Fibroblast of peridontal ligament (primary cell): ENCODE results near the gene ZNF25.
"Not testable (repeated sequence)": the region's sequence is repeated elsewhere in the genome, so short reads cannot be mapped to it uniquely, and the experiment has no call there.

ENCODE experiments used
- DNase-seq: peaks from one replicate; pipeline ENCODE4 v3.0.0-alpha.2; 2010; ENCODE audit errors: extremely low read depth

ZNF25 gene

DNA sequence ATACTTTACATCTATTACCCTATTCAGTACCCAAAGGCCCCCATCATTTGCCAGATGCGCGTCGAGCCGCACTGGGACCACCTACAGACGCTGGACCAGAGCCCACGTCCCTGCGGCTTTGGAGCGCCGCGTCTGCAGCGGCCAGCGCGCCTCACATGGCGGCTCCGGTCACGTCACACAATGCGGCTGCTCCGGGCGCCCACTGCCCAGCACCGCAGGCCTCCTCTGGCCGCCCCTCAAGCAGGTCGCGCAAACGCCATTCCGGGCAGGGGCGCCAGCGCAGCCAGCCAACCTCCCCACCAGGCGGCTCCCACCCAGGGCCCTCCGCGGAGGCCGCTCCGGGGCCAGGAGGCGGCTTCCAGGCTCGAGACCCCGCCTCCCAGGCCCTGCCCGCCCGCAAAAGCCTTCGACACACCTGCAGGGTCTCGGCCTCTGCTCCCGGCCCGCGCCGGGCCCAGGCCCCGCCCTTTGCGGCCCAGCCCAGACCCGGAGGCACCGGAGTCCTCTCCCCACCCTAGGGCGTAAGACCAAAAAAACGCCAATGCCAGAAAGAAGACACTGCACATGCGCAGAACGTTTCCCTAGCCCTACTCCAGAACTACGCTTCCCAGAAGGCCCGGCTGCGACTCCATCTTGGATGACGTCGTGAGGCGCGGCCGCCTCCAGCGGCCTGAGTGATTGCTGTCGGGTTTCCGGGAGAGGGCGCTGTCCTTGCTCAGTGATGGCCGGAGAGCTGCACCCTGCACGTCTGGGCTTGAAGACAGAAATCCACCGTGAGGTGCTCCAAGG is at the start of gene ZNF25:
Gene ZNF25 (minus strand): TSS at position 557 of the 789 bp plus-strand sequence. CDS start 4,925 bp downstream, outside the sequence.
- peak; percentile 99 for DNase-seq

DNA sequence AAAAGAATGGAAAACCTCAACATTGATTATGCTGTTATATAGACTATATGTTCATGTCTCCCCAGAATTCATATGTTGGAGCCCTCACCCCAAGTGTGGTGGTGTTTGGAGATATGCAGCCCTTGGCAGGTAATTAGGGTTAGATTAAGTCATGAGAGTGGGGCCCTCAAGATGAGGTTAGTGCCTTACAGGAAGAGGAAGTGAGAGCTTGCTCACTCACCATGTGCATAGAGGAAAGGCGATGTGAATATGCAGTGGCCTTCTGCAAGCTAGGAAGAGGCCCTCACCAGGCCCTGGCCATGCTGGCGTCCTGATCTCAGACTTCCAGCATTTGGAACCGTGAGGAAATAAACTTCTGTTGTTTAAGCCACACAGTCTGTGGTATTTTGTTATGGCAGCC is 48.8 kb upstream of the ZNF25 start:
- no peak for DNase-seq

DNA sequence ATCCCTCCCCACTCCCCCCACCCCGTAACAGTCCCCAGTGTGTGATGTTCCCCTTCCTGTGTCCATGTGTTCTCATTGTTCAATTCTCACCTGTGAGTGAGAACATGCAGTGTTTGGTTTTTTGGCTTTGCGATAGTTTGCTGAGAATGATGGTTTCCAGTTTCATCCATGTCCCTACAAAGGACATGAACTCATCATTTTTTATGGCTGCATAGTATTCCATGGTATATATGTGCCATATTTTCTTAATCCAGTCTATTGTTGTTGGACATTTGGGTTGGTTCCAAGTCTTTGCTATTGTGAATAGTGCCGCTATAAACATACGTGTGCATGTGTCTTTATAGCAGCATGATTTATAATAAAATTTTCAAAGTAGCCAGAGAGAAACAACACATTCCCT is 42.7 kb upstream of the ZNF25 start:
- DNase-seq = not testable (repeated sequence)

DNA sequence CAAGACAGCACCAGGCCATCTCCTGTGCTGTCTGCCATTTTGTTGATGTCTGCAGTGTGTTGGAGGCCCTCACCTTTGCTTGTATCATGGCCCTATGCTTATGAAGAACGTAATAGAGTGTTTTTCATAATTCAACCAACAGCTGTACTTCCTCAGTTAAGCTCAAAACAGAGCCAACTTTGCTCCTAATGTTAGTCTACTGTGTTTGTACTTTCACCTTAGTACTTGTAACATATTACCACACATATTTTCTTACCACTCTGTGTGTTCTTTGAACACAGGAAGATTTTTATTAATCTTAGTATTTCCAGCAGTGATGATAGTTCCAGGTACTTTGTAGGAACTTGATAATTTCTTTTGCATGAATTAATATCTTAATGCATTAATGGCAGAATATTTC is 39.9 kb upstream of the ZNF25 start:
- no peak for DNase-seq

DNA sequence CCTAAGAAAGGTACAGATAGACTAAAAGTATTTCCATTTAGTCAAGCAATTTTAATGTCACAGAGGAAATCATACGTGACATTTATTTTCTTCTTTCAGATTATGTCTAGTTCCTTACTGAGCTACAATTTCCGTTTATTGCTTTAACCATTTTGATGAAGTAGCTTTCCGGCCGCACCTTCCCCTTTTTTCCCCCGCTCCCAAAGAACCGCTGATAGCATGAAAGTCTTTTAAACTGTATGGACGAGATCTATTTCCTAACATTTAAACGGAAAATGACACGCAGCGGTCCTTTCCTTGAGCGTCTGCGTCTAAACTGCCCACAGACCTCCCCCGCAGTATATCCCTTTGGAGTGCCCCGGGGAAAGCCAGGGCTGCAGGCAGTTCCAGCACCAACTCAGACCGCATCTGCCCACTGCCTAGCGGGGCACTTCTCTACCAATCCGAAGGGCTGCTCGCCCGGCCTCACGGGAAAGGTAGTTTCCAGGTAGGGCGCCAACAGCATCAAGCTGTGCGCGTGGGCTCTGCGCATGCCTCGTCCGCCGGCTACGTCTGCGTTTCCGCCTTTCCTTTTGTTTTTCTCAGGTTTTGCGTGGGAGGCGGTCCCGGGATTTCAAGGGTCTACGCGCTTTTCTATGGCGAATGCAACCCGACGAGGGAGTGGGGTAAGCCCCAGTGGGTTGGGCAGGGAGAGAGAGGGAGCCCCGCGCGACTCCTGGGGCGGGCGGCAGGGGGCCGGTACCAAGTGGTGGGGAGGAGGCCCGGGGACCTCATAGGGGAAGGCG is 33.9 kb upstream of the ZNF25 start, which contains the start of gene ZNF33A:
Gene ZNF33A (plus strand): TSS at position 557 of the 785 bp plus-strand sequence. CDS start 1,667 bp downstream, outside the sequence.
- DNase-seq = peak; percentile 89

DNA sequence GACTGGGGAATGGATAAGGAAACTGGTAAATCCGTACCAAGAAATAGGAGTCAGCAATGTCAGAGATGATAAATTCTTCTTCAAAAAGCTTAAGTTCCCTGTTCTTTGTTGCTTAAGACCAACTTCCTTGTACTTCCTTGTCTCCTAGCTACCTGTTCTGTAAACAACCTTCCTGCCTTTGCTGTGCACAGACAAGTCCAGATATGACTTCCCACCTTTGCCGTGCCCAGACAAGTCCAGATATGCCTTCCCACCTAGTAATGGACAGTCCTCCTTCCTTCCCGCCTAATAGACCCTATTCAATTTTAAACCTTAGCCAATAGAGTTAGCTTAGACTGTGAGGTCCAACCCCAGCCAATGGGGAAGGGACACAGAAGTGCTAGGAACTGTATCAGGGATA is 31.5 kb upstream of the ZNF25 start:
- DNase-seq = no peak

DNA sequence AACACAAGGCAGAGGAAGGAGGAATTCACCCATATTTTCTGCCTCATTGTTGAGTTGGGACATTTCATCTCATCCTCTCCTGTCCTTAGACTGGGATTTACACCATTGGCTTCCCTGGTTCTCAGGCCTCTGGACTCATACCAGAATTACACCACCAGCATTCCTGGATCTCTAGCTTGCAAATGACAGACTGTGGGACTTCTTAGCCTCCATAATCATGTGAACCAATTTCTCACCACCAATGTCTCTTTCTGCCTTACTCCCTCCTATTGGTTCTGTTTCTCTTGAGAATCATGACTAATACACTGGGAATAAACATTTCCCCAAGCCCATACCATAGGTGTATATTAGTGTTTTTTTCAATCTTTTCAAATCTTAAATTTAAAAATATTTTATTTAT is 31.1 kb upstream of the ZNF25 start:
- no peak for DNase-seq

DNA sequence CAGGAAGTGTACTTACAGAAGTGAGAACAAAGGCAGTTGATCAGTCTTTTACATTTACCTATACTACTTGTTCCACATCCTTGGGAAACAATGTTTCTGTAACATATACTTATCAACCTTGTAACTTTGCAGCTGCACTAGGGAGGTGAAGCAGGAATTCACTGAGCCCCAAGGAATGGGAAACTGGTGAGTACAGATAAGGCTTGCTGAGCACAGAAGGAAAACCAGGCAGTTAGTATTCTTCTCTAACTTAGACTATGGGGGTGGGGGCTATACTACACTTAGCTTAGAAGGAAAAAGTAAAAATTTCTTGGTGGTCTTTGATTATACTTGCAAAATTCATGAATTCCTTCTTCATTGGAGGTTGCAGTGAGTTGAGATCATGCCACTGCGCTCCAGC is 27.1 kb upstream of the ZNF25 start:
- DNase-seq = no peak

DNA sequence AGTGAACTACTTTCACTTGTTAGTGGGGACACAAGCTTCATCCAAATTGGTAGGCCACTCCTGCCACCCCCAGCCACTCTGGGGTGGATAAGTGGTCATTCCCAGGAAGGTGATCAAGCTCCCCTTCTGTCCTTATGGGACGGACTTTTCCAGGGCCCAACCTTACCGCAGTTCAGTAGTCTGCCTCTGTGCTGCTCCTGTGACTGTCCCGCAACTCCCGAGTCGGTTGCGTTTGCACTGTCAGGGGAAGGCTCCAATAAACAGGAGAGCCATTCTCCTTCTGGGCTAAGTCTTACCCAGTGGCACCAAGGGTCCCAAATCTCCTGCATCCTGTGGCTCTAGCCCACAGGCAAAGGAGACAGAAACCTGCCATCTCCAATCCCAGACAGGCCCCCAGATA is 26.6 kb upstream of the ZNF25 start:
- no peak for DNase-seq

DNA sequence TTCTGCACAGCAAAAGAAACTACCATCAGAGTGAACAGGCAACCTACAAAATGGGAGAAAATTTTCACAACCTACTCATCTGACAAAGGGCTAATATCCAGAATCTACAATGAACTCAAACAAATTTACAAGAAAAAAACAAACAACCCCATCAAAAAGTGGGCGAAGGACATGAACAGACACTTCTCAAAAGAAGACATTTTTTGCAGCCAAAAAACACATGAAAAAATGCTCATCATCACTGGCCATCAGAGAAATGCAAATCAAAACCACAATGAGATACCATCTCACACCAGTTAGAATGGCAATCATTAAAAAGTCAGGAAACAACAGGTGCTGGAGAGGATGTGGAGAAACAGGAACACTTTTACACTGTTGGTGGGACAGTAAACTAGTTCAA is 24.0 kb upstream of the ZNF25 start:
- DNase-seq = not testable (repeated sequence)

DNA sequence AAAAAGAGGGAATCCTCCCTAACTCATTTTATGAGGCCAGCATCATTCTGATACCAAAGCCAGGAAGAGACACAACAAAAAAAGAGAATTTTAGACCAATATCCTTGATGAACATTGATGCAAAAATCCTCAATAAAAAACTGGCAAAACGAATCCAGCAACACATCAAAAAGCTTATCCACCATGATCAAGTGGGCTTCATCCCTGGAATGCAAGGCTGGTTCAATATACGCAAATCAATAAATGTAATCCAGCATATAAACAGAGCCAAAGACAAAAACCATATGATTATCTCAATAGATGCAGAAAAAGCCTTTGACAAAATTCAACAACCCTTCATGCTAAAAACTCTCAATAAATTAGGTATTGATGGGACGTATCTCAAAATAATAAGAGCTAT is 22.5 kb upstream of the ZNF25 start:
- not testable (repeated sequence) for DNase-seq

DNA sequence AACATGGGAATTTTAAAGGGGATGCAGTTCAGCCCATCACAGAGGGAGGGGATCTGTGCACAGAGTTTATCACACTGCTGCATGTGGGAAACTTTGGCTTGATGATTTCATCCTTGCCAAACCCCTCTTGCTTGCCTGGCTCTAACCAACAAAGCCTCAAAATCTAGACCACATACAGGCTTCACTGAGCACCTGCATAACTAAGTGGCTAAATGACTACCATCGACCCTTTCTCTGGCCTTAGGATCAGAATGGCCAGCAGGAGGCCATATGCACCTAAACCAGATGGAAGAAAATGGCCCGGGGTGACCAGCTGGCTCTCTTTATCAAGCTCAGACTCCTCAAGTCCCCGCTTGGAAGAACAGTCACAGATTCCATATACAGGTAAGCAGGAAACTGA is 15.6 kb upstream of the ZNF25 start:
- DNase-seq = no peak

DNA sequence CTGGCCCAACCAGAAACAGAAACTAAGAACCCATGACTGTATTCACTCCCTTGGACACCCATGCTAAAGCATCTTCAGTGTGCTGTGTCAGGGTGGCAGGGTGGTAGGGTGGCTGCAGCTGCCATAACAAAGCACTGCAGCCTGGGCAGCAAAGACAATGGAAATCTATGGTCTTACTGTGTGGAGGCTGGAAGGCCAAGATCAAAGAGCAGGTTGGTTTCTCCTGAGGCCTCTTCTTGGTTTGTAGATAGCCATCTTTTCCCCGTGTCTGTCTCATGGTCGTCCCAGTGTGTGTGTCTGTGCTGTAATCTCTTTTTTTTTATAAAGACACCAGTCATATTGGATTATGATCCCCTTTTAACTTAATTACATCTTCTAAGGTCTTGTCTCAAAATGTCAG is 15.2 kb upstream of the ZNF25 start:
- DNase-seq = no peak

DNA sequence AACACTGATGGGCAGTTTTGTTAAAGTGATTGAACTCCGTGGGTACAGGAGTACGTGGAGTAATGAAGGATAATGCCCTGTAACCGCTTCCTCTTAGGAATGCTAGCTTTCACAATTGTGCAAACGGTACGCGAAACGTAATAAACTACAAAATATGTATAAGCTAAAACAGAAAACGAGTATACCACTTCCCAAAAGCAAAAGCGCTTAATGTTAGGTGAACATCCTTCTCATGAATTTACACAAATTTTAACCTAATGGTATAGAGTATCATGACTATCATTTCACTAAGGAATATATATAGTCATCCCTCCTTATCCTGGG is 395 bp upstream of the ZNF25 start:
- DNase-seq = no peak

DNA sequence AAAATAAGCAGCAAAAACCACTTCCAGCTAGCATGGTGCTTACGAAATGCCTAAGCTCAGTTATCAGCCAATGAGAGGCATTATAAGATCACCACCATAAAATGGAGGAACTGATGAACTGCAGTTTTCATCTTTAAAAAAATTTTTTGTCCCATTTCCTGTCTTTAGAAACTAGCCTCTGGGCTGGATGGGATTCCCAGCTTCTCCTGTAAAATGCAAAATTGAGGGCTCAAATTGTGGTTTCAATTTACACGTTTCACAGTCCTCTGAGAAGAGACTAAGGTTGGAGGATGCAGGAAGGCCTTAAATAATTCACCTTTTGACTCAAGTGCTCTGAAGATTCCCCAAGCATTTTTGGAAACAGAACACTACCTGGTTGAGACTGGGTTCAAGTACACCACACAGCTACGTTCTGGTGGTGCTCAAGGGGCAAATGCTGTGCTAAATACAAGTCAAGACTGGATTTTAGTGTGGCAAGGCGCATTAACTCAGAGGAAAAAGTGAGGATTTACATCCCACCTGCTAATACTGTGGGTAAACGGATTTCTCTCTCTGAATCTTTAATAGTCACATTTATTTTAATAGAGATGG is 951 bp downstream of the ZNF25 start:
- peak; percentile 47 for DNase-seq

DNA sequence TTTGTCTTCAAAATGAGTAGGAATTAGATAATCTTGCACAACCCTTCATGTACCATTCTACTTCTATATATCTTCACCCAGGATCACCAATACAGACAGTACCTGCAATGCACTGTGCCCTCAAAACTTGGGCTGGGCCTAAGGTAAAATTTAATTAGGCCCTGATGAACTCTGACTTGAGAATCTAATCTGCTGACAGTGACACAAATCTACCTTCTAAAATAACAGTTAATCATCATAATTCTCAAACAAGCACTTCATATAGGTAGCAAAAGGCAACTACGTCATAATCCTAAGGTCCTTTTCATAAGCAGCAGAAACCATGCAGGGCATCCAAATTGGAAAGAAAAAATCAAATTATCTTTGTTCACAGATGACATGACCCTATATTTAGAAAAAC is 4.1 kb downstream of the ZNF25 start:
- no peak for DNase-seq

DNA sequence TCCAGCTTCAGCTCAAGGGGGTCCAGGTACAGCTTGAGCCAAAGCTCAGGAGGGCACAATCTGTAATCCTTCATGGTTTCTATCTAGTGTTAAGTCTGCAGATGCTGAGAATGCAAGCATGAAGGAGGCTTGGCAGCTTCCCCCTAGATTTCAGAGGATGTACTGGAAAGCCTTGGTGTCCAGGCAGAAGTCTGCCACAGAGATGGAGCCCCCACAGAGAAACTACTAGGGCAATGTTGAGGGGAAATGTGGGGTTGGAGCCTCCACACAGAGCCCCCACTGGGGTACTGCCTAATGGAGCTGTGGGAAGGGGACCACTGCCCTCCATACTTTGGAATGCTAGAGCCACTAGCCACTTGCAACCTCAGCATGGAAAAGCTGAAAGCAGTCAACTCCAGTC is 11.4 kb downstream of the ZNF25 start:
- DNase-seq = no peak

DNA sequence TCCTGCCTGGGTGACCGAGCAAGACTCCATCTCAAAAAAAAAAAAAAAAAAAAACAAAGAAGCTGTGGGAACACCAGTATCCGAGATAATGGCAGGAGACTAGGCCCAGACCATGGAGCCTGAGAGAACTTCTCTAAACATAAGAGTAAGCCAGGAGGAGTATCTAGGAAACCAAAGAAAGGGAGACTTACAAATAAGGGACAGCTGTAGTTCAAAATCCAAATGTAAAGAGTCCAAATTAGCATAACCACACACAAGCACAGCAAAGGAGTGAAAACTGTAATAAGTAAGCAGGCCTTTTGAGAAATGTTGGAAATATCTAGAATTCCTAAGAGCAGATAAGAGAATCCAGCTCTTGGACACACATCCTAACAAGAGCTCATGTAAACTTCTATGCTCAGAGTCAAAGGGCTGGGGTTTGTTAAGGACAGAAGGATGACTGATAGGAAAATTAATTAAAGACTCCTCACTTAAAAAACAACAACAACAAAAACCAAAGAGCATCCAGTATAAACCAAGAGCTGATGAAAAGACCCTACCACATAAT is 15.8 kb downstream of the ZNF25 start:
- no peak for DNase-seq

DNA sequence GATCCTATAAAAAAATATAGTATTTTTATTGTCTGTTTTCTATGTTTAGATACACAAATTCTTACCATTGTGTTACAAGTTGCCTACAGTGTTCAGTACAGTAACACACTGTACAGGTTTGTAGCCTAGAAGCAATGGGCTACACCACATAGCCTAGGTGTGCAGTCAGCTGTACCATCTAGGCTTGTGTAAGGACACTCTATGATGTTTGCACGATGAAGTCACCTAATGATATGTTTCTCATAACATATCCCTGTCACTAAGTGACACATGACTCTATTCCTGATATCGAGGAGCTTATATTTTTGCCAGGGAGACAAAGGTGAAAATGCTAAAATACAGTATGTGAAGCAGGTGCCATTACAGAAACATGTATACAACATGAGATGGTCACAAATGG is 18.6 kb downstream of the ZNF25 start:
- DNase-seq = no peak

DNA sequence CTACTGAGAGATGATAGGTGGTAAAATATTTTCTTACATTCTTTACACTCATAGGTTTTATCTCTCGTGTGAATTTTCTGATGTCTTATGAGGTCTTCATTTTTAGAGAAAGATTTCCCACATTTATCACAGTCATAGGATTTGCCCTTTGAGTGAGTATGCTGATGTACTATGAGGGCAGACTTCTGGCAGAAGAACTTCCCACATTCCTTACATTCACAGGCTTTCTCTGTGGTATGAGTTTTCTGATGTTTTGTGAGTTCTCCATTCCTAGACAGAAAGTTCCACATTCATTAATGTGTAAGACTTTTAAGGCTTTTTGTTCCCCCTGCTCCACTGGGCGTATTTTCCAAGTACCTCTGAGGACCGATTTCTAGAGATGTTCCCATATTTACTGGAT is 23.5 kb downstream of the ZNF25 start:
- DNase-seq = no peak

DNA sequence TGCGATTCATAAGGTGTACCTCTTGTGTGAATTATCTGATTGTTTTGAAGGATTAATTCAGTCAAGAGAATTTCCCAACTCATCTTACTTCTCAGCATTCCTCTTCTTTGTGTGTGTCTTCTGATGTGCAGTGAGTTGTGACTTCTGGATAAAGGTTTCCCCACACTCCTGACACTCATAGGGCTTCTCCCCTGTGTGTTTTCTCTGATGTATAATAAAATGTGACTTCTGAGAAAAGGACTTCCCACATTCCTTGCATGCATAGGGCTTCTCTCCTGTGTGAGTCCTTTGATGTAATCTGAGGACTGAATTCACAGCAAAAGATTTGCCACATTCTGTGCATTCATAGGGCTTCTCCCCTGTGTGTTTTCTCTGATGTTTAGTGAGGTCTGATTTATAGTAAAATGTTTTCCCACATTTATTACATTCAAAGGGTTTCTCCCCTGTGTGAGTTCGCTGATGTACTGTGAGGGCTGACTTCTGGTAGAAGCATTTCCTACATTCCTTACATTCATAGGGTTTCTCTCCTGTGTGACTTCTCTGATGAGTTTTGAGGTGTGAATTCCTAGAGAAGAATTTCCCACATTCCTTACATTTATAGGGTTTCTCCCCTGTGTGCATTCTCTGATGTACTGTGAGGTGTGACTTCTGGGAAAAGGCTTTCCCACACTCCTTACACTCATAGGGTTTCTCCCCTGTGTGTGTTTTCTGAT is 24.2 kb downstream of the ZNF25 start:
- DNase-seq = no peak

DNA sequence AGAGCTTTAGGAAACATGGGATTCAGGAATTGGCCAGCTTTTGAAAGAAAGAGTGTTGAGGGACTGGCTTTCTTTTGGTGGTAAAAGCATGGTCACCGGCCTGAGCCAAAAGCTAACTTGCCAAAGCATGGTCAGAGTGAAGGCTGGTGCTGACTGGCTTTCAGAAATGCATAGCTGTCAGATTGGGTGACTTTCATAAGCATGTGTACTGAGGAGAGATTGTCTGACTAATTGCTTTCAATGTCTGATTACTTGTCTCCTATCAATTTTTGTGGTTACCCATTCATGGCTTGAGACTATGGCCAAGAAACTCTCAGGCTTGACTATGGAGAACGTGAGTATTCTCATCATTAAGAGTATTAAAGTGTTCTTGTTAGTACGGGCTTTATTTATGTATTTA is 28.2 kb downstream of the ZNF25 start:
- DNase-seq = no peak
